ENCODE measurements around the gene SSBP4.
"Not testable (repeated sequence)": the region's sequence is repeated elsewhere in the genome, so short reads cannot be mapped to it uniquely, and the experiment has no call there.

Gene SSBP4

DNA sequence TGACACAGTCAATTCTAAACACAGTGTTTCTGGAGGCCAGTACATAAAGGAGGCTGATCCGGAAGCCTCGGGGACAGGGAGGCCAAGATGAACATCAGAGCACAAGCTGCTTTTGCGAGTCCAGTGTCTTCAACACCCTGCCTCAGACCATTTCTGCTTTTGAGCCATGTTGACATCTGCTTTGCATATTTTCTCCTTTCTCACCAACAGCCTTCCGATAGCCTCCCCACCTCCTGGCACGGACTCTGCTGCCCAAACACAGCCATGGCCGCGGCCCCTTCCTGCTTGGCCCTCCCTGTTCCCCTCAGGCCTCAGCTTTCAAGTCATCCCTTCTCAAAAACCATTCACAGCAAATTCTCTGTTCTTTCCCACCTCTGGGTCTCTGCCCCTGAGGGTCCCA is 25.4 kb upstream of the SSBP4 start:
- no peak for DNase-seq (ENCODE audit: low read depth, low spot score)

DNA sequence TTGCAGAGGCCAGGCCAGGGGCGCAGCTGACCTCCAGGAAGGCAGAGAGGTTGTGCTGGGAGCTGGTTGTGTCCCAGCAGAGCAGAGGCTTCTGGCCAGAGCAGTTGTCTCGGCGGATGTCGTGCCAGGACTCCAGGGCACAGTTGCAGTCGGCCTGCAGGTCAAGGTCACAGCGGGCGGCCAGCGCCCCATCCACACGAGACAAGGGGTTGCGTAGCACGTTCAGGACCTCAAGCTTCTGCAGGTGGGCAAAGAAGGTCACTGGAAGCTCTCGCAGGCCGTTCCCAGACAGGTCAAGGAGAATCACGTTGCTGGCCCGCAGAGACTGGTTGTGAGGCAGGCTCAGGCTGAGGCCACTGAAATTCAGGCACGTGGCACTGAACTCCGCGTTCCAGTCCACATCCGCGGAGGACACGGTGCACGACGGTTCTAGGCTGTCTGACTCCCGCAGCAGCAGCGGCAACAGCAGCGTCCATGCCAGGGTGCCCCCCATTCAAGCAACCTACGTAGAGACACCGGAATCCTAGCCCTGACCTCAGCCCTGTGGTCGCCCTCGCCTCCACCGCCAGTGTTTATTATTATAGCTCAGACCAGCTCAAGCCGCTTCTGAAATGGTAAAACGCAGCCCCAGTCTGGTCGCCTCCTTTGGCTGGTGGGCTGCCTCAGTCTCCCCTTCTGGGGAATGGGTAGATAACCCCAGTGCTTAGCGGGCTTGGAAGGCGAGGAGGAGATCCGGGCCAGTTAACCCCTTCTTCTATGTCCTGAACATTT is 22.5 kb upstream of the SSBP4 start:
- DNase-seq (ENCODE audit: low read depth, low spot score): no peak

DNA sequence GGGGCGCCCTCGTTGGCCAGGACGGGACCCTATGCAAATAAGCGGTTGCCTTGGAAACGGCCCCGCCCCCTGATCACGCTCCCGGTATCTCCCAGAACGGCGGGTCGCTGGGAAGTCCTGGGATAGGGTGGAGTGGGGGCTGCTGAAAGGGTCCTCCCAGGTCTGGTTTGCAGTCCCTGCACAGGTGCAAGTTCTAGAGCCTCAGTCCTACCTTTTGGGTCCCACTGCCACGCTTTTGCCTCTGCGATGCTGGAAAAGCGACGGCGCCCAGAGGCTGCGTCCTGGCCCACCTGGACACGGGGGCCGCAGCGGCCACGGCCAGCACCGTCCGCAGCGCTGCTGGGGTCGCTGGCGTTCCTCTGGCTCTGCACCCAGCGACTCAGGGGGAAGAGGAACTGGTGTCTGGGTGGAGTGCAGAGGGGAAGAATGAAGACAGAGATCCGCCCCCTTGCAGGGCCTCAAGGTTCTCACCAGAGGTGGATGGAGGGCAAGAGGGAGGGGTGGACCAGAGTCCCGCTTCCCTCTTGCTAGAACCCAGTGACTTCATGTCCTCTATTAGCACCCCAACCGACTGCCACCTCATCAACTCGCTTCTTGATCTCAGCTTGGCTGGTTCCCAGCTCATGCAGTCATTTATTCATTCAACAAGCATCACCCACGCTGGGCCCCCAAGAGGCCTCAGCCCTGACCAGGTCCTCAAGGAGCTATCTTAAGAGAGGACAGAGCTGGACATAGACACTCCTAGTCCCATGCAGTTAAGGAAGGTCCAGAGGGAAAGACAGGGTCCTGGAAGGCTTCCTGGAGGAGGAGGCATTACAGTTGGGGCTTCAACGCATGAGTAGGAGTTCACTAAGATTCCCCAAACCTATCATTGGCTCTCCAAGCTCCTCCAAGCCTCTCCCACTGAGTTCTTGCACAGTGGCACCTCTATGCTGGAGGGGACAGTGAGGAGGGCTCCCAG is 21.7 kb upstream of the SSBP4 start, which contains the start of gene LRRC25:
LRRC25 (minus strand) TSS at position 381 of the 961 bp plus-strand sequence. CDS start 659 bp downstream, outside the sequence.
- DNase-seq (ENCODE audit: low read depth, low spot score): no peak

DNA sequence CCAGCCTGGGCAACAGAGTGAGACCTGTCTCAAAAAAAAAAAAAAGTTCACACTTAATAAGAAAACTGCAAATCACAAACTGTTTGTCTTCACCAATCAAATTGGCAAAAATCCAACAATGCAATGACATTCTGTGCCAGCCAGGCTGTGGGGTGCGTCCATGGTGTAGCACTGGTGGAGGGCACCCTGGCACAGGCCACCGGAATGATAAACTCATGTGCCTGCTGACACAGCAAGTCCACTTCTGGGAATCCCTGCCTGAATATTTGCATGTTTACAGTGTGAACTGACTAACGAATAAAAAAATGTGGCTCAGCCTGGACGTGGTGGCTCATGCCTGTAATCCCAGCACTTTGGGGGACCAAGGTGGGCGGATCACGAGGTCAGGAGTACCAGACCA is 20.2 kb upstream of the SSBP4 start:
- DNase-seq (ENCODE audit: low read depth, low spot score): no peak

DNA sequence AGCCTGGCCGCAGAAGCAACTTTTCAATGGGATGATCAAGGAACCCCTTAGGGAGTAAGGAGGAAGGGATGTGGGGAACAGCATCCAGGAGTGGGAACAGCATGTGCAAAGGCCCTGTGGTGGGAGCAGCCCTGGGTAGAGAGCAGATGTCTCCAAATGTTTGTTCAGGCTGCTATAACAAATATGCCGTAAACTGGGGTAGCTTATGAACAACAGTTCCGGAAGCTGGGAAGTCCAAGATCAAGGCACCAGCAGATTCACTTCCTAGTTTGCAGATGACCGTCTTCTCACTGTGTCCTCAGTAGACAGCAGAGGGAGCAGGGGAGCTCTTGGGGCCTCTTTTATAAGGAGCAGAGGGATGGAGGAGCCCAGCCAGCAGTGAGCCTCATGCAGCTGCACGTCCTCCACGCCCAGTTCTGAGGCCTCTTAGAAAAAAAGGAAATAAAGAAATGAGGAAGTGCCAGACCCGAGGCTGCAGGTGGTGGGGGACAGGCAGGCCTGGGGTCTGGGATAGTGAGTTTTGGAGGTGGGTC is 17.6 kb upstream of the SSBP4 start:
- no peak for DNase-seq (ENCODE audit: low read depth, low spot score)

DNA sequence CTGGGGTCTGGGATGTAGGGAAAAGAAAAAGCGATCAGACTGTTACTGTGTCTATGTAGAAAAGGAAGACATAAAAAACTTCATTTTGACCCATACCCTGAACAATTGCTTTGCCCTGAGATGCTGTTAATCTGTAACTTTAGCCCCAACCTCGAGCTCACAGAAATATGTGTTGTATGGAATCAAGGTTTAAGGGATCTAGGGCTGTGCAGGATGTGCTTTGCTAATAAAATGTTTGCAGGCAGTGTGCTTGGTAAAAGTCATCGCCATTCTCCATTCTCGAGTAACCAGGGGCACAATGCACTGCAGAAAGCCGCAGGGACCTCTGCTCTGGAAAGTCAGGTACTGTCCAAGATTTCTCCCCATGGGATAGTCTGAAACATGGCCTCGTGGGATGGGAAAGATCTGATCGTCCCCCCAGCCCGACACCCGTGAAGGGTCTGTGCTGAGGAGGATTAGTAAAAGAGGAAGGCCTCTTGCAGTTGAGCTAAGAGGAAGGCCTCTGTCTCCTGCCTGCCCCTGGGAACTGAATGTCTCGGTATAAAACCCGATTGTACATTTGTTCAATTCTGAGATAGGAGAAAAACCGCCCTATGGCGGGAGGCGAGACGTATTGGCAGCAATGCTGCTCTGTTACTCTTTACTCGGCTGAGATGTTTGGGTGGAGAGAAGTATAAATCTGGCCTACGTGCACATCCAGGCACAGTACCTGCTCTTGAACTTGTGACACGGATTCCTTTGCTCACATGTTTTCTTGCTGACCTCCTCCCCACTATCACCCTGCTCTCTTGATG is 16.5 kb upstream of the SSBP4 start:
- not testable (repeated sequence) for DNase-seq (ENCODE audit: low read depth, low spot score)

DNA sequence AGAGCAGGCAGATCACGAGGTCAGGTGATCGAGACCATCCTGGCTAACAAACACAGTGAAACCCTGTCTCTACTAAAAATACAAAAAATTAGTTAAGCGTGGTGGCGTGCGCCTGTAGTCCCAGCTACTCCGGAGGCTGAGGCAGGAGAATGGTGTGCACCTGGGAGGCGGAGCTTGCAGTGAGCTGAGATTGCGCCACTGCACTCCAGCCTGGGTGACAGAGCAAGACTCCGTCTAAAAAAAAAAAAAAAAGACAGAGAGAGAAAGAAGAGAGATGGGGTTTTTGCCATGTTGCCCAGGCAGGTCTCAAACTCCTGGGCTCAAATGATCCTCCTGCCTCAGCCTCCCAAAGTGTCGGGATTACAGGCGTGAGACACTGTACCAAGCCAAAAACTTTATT is 13.4 kb upstream of the SSBP4 start:
- DNase-seq (ENCODE audit: low read depth, low spot score): not testable (repeated sequence)

DNA sequence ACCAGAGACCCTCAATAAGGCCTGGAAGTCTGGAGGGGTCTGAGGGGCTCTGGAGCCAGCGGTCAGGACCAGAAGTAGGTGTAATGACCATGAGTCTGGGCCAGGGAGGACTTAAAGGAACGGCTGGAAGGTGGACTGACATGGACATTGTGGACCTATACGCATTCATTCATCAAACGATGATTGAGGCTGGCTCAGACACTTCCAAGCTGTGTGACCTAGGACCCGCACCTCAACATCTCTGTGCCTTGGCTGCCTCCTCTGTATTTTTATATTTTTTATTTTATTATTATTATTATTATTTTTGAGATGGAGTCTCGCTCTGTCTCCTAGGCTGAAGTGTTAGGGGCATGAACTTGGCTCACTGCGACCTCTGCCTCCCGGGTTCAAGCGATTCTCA is 12.4 kb upstream of the SSBP4 start:
- DNase-seq (ENCODE audit: low read depth, low spot score): no peak

DNA sequence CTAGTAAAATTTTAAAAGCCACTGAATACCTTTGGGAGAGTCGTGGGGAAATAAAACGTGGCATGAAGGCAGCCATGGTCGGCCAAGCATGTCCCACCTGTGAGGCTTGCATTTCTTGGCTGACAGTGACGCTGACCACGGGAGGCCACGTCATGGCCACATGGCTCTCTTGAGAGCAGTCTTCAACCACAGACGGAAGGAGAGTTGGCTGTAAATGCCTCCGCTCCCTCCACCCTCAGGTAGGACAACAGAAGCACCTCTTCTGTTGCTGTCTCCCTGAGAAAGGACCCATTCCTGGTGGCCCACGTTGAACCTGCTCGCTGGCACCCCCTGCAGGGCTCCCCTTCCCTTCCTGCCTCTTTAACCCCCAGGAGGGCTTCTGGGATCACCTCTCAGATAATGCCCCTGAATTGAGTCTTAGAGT is 11.1 kb upstream of the SSBP4 start:
- DNase-seq (ENCODE audit: low read depth, low spot score): no peak

DNA sequence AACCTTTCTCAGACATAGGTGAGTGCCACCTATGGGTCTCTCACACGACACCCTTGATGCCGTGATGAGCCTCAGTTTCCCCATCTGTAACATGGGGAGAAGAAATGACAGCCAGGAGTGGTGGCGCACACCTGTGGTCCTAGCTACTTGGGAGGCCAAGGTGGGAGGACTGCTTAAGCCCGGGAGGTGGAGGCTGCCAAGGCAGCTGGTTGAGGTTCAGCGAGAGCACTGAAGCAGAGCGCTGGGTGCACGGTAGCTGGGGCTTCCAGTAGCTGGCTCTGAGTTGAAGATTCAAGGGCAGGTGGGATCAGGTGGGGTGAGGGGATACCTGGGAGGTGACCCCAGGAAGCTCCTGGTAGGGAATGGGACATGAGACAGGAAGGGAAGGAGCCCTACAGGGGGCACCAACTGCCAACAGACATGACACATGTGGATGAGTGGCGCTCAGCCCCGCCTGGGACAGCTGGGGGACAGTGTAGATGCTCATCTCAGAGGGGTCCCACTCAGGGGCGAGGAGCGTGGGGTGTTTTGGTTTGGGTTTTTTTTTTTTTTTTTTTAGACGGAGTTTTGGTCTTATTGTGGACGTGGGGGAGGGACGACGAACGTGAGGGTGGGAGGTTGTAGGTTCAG is 6.5 kb upstream of the SSBP4 start:
- DNase-seq (ENCODE audit: low read depth, low spot score): no peak

DNA sequence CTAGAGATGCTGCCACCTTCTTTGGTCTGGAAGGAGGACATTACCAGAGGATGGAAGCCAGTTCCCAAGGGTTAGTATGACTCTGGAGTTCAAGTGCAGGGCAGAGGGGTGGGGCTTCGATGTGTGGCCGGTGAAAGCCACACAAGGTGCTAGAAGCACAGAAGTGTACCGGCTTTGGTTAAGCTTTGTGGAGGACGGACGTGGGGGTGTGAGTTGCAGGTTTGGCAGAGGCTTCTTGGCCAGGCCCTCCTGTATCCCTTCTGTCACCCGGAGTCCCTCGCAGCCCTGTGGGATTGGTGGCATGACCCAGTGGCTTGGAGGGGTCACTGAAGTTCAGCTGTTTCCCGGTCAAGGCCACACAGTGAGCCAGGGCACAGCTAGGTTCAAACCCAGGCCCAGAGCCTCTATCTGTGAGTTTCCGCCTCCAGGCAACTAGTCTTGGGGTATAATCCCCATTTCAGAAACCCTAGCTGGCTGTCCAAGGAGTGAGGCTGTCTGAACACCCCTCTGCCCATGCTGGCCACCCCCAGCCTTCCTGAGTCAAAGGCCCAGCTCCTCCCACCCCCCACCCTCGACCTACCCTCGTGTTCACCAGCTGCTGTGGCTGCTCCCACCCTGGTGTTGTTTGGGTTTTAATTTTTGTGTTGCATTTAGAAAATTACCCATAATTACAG is 4.6 kb upstream of the SSBP4 start:
- no peak for DNase-seq (ENCODE audit: low read depth, low spot score)

DNA sequence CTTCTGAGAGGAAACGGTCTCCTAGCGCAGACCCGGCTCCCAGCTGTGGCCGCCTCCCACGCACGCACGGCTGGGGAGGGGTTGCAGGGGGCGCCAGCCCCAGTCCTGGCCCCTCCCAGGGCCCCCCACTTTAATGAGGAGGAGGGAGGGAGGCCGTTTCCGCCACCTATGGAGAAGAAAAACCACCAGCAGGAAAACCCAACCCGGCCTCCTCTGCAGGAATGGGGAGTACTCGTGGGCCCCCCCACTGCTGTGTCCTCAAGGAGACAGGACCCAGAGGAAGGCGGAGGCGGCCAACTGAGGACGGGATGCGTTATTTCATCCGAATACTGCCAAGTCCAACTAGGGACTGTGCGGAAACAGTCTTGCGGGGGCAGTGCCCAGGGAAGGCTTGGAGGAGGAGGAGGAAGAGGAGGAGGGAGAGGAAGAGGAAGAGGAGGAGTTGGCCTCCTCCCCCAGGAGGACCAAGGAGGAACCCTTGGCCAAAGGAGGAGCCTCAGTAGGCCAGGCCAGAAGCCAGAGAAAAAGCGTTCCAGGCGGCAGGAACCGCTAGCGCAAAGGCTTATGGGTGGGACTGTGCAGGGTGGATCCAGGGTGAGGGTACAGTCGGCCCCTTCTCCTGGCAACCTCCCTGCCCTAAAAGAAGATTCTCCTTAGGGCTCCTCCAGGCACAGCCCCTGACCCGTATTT is 3.9 kb upstream of the SSBP4 start:
- no peak for DNase-seq (ENCODE audit: low read depth, low spot score)

DNA sequence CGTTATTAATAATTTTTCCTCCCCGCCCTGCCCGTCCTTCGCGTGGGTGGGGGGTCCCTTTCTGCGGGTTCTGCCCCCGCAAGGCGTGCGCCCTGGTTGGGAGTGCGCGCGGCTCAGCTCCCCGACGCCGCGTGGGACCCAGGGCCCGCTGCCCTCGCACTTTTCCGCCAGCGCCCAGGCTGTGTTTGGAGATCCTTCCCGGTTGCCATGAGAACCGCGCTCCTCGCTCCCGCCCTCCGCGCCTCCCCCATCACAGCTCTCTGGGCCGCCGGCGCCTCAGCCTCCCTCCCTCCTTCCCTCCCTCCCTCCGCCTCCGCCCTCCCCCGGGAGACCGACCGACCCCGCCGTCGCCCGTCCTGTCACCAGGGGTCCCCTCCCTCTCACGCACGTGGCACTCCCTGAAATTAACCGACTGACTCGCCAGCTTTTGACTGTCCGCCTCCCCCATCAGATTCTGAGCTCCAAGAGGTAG is 2.4 kb upstream of the SSBP4 start:
- no peak for DNase-seq (ENCODE audit: low read depth, low spot score)

DNA sequence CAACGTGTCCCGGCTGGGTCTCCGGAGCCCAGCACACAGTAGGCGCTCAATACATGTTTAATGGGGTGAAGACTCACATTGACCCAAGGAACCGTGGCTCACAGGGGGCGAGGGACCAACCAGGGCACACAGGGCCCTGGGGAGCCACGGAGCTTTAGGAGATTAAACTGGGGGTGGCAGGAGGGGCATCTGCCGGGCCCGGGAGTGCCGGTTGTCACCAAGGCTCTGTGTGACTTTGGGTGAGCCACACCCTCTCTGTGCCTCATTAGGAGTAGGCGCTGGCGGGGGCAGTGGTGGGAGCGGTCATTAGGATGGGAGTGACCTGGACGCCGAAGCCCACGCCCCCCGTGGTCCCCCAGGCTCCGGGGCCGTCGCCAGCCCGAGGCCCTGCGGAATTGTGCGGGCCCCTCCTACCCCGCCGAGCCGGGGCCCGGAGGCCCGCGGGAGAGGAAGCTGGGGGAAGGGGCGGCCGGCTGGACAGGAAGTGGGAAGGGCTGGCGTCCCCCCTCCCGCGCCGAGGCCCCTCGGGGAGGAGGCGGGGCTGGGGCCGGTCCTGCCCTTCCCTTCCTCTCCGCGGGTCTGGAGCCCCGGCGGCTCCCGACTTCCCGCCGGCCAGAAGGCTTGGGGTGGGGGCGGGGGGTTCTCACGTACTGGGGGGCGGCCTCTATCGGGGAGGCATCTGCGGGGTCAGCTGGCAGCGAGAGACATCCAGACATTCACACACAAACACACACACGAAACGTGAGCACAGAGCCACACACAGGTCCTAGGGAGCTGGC is 1.8 kb upstream of the SSBP4 start:
- DNase-seq (ENCODE audit: low read depth, low spot score): no peak

DNA sequence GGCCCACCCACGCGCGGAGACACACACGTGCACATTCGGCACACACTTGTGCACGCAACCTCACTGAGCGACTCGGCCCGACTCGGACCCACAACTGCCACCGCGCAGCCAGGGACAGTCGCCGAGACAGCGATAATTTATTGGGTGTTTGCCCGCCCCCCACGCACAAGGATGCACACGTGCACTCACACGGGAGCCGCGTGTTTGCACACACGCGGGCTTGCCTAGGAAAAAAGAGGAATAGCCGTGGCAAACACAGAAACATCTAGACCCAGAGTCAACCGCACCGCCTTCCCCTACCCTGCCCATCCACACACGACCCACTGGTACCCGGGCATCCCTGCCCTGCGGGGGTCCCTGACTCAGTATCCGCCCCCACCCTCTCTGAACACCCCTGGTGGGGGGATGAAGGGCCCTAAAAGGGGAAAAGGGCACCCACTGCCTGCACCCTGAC is 1.1 kb upstream of the SSBP4 start:
- DNase-seq (ENCODE audit: low read depth, low spot score): no peak

DNA sequence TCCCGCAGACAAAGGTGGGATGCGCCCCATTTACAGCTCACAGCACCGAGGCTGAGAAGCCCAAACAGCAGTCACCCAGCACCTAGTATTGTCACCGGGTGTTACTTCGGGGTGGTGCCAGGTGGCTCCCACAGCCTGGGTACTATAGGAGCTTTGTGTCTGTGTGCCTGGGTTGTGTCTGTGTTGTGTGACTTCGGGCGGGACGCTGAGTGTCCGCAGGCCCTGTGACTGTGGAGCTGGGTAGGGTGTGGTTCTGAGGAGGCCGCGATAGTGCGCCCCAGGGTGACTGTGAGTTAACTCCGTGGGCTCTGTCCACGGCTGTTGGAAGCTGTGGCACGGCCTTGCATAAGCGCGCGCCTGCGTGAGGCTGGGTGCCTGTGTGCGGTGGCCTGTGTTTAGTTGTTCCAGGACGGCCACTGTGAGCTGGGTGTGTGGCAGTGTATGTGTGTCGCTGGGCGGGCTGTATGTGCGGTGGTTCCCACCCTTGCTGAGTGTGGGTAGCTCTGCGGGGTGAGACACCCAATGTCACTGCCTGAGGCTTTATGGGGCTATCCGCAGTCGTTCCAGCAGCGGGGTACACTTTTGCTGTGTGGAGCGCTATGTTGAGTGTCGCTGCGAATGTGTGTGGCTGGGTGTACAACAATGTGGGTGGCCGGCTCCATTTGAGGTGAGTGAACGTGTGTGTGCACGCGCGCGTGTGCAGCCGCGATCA is 559 bp upstream of the SSBP4 start:
- DNase-seq (ENCODE audit: low read depth, low spot score): no peak

DNA sequence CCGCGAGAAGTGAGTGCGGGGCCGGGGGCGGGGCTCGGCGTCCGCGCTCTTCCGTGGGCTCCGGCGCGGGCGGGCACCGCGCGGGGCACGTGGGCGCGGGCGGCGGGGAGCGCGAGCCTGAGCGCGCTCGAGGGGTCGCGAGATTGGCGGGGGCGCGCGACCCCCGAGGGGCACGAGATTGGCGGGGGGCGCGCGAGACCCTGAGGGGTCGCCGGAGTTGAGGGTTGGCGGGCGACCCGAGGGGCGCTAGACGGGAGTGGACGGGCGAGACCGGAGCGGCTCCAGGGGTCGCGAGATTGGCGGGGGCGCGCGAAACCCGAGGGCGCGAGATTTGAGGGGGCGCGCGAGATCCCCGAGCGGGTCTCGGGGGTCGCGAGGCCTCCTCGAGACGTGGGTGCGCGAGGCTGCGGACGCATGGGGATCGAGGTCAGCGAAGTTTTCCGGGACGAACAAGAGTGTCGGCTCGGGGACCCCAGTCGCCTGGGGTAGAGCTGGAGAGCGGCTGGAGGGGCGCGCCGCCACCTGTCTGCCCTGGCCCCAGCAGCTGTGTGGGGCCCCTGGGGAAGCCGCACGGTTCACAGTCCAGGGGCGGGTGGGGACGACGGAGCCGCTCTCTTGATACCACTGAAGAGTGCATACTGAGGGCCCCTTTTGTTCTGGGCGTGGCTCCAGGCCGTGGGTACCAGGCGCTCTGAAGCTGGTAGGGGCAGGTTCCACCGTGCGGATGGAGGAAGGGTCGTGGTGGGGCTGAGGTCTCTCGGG is 682 bp downstream of the SSBP4 start:
- no peak for DNase-seq (ENCODE audit: low read depth, low spot score)

Data from activated naive CD8-positive, alpha-beta T cell treated with anti-CD3 and anti-CD28 coated beads, Interleukin-2, amount 50 U/mL, for 16 hours (primary cell).